ENCODE measurements around the gene L3MBTL2.
"Not testable (repeated sequence)": the region's sequence is repeated elsewhere in the genome, so short reads cannot be mapped to it uniquely, and the experiment has no call there.

The L3MBTL2 gene

DNA sequence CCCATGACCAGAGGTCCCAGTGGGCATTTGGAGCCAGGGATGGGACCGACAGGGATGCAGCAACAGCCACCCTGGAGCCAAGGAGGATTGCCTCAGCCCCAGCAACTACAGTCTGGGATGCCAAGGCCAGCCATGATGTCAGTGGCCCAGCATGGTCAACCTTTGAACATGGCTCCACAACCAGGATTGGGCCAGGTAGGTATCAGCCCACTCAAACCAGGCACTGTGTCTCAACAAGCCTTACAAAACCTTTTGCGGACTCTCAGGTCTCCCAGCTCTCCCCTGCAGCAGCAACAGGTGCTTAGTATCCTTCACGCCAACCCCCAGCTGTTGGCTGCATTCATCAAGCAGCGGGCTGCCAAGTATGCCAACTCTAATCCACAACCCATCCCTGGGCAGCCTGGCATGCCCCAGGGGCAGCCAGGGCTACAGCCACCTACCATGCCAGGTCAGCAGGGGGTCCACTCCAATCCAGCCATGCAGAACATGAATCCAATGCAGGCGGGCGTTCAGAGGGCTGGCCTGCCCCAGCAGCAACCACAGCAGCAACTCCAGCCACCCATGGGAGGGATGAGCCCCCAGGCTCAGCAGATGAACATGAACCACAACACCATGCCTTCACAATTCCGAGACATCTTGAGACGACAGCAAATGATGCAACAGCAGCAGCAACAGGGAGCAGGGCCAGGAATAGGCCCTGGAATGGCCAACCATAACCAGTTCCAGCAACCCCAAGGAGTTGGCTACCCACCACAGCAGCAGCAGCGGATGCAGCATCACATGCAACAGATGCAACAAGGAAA lies 27.3 kb upstream of the L3MBTL2 start:
- TF ChIP-seq, protein P1, sequence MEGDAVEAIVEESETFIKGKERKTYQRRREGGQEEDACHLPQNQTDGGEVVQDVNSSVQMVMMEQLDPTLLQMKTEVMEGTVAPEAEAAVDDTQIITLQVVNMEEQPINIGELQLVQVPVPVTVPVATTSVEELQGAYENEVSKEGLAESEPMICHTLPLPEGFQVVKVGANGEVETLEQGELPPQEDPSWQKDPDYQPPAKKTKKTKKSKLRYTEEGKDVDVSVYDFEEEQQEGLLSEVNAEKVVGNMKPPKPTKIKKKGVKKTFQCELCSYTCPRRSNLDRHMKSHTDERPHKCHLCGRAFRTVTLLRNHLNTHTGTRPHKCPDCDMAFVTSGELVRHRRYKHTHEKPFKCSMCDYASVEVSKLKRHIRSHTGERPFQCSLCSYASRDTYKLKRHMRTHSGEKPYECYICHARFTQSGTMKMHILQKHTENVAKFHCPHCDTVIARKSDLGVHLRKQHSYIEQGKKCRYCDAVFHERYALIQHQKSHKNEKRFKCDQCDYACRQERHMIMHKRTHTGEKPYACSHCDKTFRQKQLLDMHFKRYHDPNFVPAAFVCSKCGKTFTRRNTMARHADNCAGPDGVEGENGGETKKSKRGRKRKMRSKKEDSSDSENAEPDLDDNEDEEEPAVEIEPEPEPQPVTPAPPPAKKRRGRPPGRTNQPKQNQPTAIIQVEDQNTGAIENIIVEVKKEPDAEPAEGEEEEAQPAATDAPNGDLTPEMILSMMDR (conservative IDR thresholded peaks at IDR 0.05; ENCODE audit: low read depth, low read length): no peak
- no peak overlapping the region for H3K4me3 ChIP-seq (ENCODE audit: low read length)
- DNase-seq (ENCODE audit: low read depth): no peak

DNA sequence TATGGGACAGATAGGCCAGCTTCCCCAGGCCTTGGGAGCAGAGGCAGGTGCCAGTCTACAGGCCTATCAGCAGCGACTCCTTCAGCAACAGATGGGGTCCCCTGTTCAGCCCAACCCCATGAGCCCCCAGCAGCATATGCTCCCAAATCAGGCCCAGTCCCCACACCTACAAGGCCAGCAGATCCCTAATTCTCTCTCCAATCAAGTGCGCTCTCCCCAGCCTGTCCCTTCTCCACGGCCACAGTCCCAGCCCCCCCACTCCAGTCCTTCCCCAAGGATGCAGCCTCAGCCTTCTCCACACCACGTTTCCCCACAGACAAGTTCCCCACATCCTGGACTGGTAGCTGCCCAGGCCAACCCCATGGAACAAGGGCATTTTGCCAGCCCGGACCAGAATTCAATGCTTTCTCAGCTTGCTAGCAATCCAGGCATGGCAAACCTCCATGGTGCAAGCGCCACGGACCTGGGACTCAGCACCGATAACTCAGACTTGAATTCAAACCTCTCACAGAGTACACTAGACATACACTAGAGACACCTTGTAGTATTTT lies 26.6 kb upstream of the L3MBTL2 start:
- no peak overlapping the region for H3K4me3 ChIP-seq (ENCODE audit: low read length)
- no peak for DNase-seq (ENCODE audit: low read depth)
- TF ChIP-seq, protein P1 (conservative IDR thresholded peaks at IDR 0.05; ENCODE audit: low read depth, low read length): no peak

DNA sequence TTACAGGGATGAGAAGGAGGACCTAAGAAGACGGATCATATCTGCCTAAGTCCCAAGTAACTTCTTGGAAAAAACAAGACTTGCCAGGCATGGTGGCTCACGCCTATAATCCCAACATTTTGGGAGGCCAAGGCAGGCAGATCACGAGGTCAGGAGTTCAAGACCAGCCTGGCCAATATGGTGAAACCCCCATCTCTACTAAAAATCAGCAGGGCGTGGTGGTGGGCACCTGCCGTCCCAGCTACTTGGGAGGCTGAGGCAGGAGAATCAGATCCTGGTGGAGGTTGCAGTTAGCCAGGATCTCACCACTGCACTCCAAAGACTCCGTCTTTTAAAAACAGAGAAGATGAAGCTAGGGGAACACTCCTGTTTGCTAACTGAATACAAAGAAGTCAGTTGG lies 24.8 kb upstream of the L3MBTL2 start:
- DNase-seq (ENCODE audit: low read depth); H3K4me3 ChIP-seq (ENCODE audit: low read length): not testable (repeated sequence)

DNA sequence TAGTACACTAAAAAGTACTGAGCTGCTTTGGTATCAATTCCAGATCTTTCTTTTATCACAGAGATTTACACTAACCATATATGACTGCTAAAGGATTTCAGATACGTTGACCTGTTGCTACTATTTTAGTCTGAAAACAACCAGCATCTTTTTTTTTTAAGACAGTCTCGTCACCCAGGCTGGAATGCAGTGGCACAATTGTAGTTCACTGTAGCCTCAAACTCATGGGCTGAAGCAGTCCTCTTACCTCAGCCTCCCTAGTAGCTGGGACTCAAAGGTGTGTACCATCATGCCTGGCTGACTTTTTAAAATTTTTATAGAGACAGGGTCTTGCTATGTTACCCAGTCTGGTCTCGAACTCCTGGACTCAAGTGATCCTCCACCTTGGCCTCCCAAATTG lies 24.2 kb upstream of the L3MBTL2 start:
- no peak overlapping the region for H3K4me3 ChIP-seq (ENCODE audit: low read length)
- TF ChIP-seq, protein P1 (conservative IDR thresholded peaks at IDR 0.05; ENCODE audit: low read depth, low read length): no peak
- no peak for DNase-seq (ENCODE audit: low read depth)

DNA sequence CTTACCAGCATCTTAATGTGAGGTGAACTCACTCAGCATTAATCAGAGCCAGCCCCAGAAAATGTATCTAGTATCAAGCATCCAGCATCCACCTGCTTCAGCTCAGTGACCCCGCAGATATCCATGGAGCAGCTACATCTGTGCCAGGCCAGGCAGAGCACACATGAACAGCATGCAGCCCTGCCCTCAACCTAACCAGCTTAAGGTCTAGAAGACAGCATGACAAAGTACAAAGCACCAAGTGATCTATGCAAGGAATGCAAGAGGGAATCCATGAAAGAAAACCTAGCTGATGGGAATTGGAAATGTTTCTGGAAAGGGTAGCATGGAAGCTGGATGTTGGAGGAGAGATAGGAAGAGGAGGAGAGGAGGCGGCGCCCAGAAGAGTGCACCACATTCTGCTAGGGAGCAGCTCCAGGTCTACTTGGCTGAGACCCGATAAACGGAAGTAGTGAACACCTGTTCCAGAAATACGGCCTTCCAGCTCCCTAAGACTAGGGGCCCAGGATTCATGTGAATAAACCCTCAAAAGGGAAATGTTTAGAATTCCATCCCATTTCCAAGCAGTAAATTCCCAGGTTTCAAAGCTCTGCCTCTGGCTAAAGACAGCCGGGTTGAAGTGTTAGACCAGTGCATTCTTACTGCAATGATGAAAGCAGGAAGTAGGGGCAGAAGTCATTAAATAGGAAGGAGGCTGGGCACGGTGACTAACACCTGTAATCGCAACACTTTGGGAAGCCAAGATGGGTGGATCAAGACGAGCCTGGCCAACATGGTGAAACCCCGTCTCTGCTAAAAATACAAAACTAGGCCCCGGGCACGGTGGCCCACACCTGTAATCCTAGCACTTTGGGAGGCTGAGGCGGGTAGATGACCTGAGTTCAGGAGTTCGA lies 23.5 kb upstream of the L3MBTL2 start:
- H3K4me3 ChIP-seq (ENCODE audit: low read length): no peak overlapping the region
- DNase-seq (ENCODE audit: low read depth): no peak
- TF ChIP-seq, protein P1 (conservative IDR thresholded peaks at IDR 0.05; ENCODE audit: low read depth, low read length): no peak

DNA sequence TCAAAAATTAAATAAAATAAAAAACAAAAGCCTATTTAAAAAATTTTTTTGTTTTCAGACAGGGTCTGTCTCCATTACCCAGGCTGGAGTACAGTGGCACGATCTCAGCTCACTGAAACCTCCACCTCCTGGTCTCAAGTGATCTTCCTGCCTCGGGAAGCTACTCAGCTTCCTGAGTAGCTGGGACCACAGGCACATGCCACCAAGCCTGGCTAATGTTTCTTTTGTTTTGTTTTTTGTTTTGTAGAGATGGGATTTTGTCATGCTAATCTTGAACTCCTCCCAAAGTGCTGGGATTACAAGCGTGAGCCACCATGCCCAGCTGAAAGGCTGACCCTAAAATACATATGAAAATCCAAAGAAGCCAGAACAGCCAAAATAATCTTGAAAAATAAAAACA lies 20.4 kb upstream of the L3MBTL2 start:
- DNase-seq (ENCODE audit: low read depth): no peak
- TF ChIP-seq, protein P1 (conservative IDR thresholded peaks at IDR 0.05; ENCODE audit: low read depth, low read length): no peak
- no peak overlapping the region for H3K4me3 ChIP-seq (ENCODE audit: low read length)

DNA sequence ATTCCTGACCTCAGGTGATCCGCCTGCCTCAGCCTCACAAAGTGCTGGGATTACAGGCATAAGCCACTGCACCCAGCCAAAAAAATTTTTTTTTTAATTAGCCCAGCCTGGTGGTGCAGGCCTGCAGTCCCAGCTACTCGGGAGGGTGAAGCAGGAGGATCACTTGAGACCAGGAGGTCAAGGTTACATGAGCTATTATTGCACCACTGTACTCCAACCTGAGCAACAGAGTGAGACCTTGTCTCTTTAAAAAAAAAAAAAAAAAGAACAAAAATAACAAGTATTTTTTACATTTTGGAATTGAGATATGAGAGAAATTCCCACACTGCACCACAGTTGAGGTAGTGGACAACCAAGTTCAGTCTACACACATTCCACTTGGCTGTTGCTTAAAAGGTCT lies 13.6 kb upstream of the L3MBTL2 start:
- DNase-seq (ENCODE audit: low read depth): no peak
- TF ChIP-seq, protein P1 (conservative IDR thresholded peaks at IDR 0.05; ENCODE audit: low read depth, low read length): no peak
- no peak overlapping the region for H3K4me3 ChIP-seq (ENCODE audit: low read length)

All from retinal pigment epithelial cell (primary cell).